ENCODE data around the gene MAPKAP1.

- TF ChIP-seq EZH2 (IDR thresholded peaks at IDR 0.05; ENCODE audit: low read depth, unreplicated experiment) = no peak
- no peak for TF ChIP-seq CTCF (conservative IDR thresholded peaks at IDR 0.05; ENCODE audit: low read depth in 2 of 2)
- TF ChIP-seq POLR2AphosphoS5 (IDR thresholded peaks at IDR 0.05; ENCODE audit: low read depth) = no peak
- no peak for TF ChIP-seq EZH2phosphoT487 (IDR thresholded peaks at IDR 0.05; ENCODE audit: unreplicated experiment)
- no peak for TF ChIP-seq CREB1 (CRISPR knock-in tag; IDR thresholded peaks at IDR 0.05; ENCODE audit: low read depth)
- no peak for TF ChIP-seq REST (IDR thresholded peaks at IDR 0.05; ENCODE audit: unreplicated experiment)
- no peak for TF ChIP-seq STAT1 (IDR thresholded peaks at IDR 0.05; ENCODE audit: unreplicated experiment)
- TF ChIP-seq JUNB (IDR thresholded peaks at IDR 0.05; ENCODE audit: unreplicated experiment) = no peak
- no peak for TF ChIP-seq NANOG (IDR thresholded peaks at IDR 0.05; ENCODE audit: borderline replicate concordance)
These were observed 68.6 kb downstream of the MAPKAP1 start for GRCh38 chr9:125638239-125639045.

All from GM23338 (cell line).